ENCODE data around the gene EIF4E1B.

DNA sequence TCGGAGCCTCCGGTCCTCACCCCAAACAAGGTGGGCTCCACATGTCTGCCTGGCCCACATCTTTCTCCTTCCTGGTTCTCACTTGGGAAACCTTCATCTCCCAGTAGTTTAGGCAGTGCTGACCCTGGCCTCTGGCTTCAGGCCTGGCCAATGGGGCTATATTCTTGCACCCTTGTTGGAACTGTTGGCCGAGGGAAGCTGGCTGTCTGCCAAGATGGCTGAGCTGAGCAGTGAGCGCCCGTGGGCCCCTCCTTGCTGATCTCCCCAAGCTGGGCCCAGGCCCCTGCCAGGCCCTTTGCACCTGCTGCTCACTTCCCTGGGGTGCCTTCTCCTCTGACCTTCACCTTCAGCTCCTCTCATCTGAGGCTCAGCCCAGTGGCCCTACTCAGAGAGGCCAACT, 48.1 kb downstream of the EIF4E1B start:
- TF ChIP-seq, protein P1, sequence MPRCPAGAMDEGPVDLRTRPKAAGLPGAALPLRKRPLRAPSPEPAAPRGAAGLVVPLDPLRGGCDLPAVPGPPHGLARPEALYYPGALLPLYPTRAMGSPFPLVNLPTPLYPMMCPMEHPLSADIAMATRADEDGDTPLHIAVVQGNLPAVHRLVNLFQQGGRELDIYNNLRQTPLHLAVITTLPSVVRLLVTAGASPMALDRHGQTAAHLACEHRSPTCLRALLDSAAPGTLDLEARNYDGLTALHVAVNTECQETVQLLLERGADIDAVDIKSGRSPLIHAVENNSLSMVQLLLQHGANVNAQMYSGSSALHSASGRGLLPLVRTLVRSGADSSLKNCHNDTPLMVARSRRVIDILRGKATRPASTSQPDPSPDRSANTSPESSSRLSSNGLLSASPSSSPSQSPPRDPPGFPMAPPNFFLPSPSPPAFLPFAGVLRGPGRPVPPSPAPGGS (IDR thresholded peaks at IDR 0.05), result no peak
- TF ChIP-seq, protein P2, sequence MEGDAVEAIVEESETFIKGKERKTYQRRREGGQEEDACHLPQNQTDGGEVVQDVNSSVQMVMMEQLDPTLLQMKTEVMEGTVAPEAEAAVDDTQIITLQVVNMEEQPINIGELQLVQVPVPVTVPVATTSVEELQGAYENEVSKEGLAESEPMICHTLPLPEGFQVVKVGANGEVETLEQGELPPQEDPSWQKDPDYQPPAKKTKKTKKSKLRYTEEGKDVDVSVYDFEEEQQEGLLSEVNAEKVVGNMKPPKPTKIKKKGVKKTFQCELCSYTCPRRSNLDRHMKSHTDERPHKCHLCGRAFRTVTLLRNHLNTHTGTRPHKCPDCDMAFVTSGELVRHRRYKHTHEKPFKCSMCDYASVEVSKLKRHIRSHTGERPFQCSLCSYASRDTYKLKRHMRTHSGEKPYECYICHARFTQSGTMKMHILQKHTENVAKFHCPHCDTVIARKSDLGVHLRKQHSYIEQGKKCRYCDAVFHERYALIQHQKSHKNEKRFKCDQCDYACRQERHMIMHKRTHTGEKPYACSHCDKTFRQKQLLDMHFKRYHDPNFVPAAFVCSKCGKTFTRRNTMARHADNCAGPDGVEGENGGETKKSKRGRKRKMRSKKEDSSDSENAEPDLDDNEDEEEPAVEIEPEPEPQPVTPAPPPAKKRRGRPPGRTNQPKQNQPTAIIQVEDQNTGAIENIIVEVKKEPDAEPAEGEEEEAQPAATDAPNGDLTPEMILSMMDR (IDR thresholded peaks at IDR 0.05), result no peak
- TF ChIP-seq, protein P3, sequence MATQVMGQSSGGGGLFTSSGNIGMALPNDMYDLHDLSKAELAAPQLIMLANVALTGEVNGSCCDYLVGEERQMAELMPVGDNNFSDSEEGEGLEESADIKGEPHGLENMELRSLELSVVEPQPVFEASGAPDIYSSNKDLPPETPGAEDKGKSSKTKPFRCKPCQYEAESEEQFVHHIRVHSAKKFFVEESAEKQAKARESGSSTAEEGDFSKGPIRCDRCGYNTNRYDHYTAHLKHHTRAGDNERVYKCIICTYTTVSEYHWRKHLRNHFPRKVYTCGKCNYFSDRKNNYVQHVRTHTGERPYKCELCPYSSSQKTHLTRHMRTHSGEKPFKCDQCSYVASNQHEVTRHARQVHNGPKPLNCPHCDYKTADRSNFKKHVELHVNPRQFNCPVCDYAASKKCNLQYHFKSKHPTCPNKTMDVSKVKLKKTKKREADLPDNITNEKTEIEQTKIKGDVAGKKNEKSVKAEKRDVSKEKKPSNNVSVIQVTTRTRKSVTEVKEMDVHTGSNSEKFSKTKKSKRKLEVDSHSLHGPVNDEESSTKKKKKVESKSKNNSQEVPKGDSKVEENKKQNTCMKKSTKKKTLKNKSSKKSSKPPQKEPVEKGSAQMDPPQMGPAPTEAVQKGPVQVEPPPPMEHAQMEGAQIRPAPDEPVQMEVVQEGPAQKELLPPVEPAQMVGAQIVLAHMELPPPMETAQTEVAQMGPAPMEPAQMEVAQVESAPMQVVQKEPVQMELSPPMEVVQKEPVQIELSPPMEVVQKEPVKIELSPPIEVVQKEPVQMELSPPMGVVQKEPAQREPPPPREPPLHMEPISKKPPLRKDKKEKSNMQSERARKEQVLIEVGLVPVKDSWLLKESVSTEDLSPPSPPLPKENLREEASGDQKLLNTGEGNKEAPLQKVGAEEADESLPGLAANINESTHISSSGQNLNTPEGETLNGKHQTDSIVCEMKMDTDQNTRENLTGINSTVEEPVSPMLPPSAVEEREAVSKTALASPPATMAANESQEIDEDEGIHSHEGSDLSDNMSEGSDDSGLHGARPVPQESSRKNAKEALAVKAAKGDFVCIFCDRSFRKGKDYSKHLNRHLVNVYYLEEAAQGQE (IDR thresholded peaks at IDR 0.05), result no peak
